RCC 7860 (cell line): Measurements from ENCODE around the gene TECPR2.

Source experiments
- DNase-seq: peaks from one replicate; pipeline ENCODE4 v3.0.0-alpha.2; 2015; ENCODE audit warnings: low spot score
- FAIRE-seq: peaks from 2 replicates; lab custom pipeline; 2012; peaks lifted over from hg19 to GRCh38; lab: Jason Lieb, UNC

Gene TECPR2

DNA sequence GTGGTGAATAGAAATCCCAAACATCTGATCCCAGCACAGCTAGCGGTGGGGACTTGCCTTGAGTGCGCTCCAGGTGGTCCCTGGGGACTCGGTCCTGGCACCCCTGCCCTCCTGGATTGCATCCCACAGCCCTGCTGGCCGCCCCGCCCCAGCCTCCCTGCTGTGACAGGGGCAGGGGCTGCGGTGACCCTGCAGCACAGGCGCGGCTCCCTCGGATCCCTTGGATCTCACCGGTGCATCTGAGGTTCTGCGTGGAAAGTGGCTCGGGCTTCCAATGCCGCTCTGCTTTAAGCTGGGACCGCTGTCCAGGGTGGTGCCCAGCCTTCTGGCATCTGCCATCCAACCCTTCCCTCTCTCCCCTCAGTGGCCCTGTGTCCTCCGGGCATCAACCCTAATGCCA lies 130.8 kb downstream of the TECPR2 start:
- FAIRE-seq (no peak), DNase-seq (no peak)

DNA sequence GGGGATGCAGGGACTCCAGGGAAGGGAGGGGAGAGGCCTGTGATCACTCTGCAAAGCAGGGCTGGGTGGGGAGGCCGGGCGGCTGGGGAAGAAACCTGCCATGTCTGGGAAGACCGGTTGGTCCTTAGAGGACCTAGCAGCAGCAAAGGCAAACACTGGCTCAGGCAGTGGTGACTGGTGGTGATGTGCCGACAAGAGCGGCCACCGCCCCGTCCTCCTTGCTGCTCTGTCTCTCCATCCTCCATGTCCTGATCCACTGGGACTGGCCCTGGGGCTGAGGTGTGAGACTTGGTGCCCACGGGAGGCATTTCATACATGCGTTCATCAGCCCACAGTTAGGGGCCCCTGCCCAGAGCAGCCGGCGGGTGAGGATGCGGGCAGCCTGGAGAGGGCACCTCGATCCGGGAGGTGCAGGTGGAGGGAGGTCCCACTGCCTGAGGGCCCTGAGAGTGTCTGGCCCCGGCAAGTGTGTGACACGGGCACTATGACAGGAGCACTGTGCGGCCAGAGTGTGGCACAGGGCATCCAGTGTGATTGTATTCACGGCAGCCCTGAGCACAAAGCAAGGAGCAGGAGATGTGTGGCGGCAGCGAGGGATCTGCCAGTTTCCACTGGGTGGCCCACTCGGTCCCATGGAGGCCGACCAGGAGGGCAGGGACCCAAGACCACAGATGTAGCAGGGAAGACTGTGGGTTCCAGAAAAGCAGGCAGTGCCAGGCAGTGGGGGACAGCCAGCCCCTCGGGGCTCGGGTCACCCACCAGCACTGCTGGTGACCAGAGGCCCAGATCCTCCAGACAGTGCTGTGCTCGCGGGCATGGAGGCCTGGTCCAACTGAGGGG lies 133.0 kb downstream of the TECPR2 start:
- DNase-seq (no peak), FAIRE-seq (no peak)

- DNase-seq (no peak), FAIRE-seq (no peak)
Measured at GRCh38 chr14:102496331-102496691, 133.6 kb downstream of the TECPR2 start.

- DNase-seq (no peak), FAIRE-seq (no peak)
Measured at GRCh38 chr14:102496958-102497744, 134.4 kb downstream of the TECPR2 start.

- no peak for DNase-seq
- no peak for FAIRE-seq
Measured at GRCh38 chr14:102497998-102498677, 135.4 kb downstream of the TECPR2 start.

- no peak for FAIRE-seq
- DNase-seq, result no peak
Measured at GRCh38 chr14:102498678-102499265, 136.0 kb downstream of the TECPR2 start.

DNA sequence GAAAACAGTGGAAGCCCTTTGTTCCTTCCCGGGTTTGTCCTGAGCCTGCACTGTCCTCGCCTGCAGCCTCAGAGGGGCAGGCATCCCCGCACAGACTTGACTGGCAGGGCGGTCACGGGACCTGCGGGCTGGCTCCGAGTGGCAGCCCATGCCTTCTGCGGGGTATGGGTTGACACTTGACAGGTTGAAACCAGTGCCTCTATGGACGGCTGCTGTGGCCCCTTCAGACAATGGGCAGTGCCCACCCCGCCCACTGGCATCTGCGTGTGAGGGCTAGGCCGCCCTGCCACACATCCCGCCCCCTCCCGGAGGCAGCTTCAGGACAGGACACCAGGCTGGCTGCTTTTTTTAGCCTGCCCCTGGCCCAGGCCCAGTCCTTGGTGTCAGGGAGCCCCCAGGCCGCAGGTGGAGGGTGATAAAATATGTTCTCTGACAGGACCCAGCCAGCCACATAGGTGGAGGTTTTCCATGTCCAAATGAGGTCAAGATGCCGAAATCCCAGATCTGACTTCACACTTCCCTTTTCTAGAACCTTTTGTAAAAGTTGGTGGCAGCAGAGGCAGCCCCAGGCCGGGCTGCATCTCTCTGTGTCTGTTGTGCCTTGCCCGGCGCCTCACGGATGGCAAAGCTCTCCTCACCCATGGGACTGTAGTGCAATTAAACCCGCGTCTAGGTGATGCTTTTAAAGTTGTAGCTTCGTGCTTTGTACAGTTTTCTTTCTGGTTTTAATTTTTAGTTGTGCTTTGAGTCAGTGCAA lies 136.8 kb downstream of the TECPR2 start:
- DNase-seq (no peak), FAIRE-seq (no peak)

DNA sequence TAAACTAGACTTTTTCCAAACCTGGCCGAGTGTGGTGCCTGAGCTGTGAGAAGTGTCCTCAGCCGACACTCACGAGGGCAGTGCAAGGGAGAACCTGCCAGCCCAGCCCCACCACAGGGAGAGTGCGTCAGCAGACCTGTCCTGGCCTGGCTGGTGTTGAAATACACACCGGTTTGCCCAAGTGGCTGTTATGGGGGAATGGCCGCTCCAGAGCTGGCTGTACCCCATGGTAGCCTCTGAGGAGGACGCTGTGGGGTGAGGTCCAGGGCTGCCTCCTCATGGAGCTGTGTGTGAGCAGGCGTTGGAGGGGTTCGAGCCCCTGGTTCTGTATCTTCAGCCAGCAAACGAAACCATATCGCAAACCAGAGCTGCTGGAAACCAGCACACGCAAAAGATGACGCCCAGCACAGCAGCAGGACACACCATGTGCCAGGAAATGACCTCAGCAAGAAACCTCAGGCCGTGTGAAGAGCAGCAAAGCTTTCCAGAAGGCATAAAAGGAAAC lies 137.5 kb downstream of the TECPR2 start:
- no peak for FAIRE-seq
- no peak for DNase-seq

DNA sequence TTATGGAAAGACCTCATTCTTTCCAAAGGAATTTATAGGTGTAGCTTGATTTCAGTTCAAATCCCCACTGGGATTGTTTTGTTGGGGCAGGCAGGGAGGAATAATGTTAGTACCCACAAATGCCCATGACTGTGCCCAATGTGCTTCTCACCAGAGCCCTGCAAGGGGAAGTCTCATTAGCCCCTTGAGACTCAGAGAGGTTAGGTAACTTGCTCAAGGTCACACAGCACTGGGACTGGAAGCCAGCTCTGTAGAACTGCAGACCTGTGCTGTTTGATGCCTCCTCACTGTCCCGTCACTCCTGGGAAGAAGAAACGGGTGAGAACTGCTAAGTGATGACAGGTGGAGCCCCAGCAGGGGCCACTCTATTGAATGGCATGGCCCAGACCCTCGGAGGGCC lies 138.0 kb downstream of the TECPR2 start:
- no peak for FAIRE-seq

GRCh38 chr14:102501751-102502315 lies 139.1 kb downstream of the TECPR2 start:
- DNase-seq (no peak), FAIRE-seq (no peak)

More for the DNA sequence above, 138.0 kb downstream of the TECPR2 start:
- DNase-seq, result no peak

DNA sequence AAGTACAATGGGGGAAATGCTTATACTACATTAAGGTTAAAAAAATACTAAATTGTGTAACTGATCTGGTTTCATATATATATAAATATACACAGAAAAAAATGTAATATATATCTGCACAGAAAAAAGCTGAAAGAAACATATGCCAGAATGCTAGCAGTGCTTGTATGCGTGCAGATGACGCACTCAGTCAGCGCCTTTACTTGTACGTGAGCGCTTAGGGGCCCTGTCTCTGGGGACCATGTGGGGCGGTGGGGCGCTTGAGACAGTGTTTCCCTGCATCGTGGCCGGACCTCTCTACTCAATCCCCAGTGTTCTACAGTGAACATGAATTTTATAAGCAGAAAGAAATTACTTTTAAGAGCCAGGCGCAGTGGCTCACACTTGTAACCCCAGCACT lies 139.8 kb downstream of the TECPR2 start:
- FAIRE-seq, result no peak
- DNase-seq, result no peak

- DNase-seq (no peak), FAIRE-seq (no peak)
Measured at GRCh38 chr14:102503641-102504327, 141.0 kb downstream of the TECPR2 start.

GRCh38 chr14:102504328-102504999 lies 141.7 kb downstream of the TECPR2 start:
- no peak for FAIRE-seq
- no peak for DNase-seq

GRCh38 chr14:102505000-102505619 lies 142.4 kb downstream of the TECPR2 start:
- DNase-seq (no peak), FAIRE-seq (no peak)

DNA sequence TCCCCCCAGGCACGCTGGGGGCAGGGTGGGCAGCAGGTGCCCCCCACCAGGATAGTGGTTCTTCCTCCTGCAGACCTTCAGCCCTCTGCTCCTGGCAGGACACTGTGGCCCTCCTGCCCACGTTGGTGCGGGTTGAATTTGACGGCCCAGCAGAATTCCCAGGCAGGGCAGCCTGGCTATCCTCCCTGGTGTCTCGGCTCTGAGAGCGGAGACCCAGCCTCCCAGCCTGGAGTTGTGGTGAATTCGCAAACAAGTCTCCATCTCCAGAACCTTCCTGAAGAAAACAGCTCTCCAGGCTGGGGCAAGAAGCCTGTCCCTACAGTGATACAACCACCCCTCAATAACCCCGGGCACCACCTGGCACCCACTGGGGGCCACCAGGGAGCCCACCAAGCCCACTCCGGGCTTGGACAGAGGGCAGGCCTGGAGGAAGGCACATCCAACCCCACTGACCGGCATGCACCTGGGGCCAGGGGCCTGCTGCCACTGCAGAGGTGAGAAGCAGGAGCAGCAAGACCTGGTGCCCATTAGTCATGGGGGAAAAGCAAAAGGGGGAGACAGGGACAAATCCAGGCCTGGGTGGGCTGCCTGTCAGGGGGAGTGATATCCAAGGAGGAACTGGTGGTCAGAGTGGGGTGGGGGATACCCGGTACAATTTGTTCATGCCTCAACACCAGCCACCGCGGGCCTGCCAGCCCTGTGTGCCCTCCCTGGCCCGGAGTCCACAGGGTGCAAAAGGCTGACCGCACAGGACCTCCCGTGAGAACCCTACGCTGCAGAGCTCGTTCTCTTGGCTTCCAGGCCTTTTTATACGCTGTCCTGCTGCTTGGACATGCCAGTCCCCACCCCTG lies 143.3 kb downstream of the TECPR2 start:
- DNase-seq (no peak), FAIRE-seq (no peak)

DNA sequence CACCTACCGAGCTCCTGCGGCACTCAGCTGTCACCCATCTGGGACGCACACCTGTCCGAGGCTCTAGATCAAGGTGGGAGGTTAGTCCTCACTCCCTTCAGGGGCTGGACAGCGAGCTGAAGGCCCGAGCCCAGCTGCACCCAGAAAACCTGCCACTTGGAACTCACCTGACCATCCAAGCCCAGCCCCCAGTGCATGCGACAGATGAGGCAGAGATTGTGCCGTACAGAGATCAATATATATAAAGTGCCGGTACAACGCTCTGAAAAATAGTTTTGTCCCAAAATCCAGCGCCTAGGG lies 143.8 kb downstream of the TECPR2 start:
- DNase-seq (no peak), FAIRE-seq (no peak)

DNA sequence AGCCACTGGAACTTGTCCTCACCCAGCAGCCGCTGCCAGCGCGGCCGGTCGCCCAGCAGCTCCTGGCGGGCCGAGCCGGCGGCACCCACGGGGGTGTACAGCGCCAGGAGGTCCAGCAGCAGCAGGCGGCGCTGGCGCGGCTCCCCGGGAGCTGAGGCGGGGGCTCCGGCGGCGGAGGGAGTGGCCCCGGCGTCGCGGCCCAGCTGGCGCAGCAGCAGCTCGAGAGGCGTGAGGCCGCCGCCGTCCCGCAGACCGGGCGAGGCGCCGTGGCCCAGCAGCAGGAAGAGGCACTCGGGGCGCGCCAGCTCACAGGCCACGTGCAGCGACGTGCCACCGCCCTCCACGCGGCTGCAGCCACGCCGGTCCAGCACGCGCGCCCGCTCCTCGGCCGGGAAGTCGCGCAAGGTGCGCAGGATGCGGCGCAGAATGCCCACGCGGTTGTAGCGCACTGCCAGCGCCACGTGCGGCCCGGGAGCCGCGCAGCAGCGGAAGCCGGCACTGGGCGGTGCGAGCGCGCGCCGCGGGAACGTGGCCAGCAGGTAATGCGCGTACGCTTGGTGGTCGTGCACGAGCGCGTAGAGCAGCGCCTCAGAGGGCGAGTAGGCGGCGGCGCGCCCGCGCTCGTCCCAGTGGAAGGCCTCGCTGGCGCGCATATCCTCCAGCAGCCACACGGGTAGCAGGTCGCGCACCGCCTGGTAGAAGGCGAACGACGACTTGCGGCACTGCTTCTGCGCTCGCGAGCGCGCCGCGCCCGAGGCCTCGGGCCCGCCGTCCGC lies 144.5 kb downstream of the TECPR2 start:
- no peak for DNase-seq

More for the DNA sequence above, 144.5 kb downstream of the TECPR2 start:
- FAIRE-seq, result no peak
